HepG2 (cell line): ENCODE results near the gene MAPRE3. TPM values are rescaled to one million over a fixed set of nuclear protein-coding genes. Genes with fewer than 3 reads are reported as not detected.
A peak's percentile ranks its signal among the peaks of the same experiment; 100 is the strongest.

ENCODE experiments used
- CBX1 ChIP-seq: IDR thresholded peaks from one replicate; pipeline ENCODE4 v1.6.1; 2016; ENCODE audit warnings: antibody characterized with exemption, low read depth
- CEBPG ChIP-seq: IDR thresholded peaks from 2 replicates; pipeline ENCODE4 v1.6.1; 2016
- FOXK2 ChIP-seq: fragments of 450-650 bp; IDR thresholded peaks from 2 replicates; pipeline ENCODE4 v1.6.1; 2016
- GABPA ChIP-seq, 2 experiments: IDR thresholded peaks; 2 replicates each; pipeline ENCODE4 v1.6.1; 2011 to 2016; ENCODE audit warnings: low read depth in 2 of 2, low read length in 1 of 2, missing biosample characterization in 1 of 2, missing genetic modification characterization in 1 of 2
- MAFF ChIP-seq: IDR thresholded peaks from 2 replicates; pipeline ENCODE4 v1.6.1; 2011; ENCODE audit warnings: low read depth, low read length, improper control_type of control experiment
- MAFK ChIP-seq, 2 experiments: IDR thresholded peaks in 1 of 2; conservative IDR thresholded peaks in 1 of 2; 2 replicates each; pipeline ENCODE4 v1.6.1; 2011; ENCODE audit warnings: improper control_type of control experiment in 2 of 2, low read length in 2 of 2
- MBD4 ChIP-seq: IDR thresholded peaks from 2 replicates; pipeline ENCODE4 v1.6.1; 2012; ENCODE audit warnings: low read length, inconsistent platforms, borderline replicate concordance
- MTA1 ChIP-seq: sonication (generic); formaldehyde crosslinking; IDR thresholded peaks from 2 replicates; pipeline ENCODE4 v1.4.0; 2020; ENCODE audit warnings: missing genetic modification reagents, mild to moderate bottlenecking, borderline replicate concordance
- NR1H2 ChIP-seq: sonication (generic); formaldehyde crosslinking; IDR thresholded peaks from 2 replicates; pipeline ENCODE4 v1.8.1; 2022; ENCODE audit warnings: low read depth, missing genetic modification reagents, borderline replicate concordance
- POLR2A ChIP-seq, 2 experiments: IDR thresholded peaks; 2 replicates each; pipeline ENCODE4 v1.6.1; 2011; ENCODE audit warnings: low read depth in 2 of 2, low read length in 2 of 2, mild to moderate bottlenecking in 1 of 2, moderate library complexity in 1 of 2; ENCODE audit not compliant: insufficient read depth in 1 of 2
- RBM39 ChIP-seq: fragments of 200-400 bp; formaldehyde crosslinking; IDR thresholded peaks from one replicate; pipeline ENCODE4 v1.6.1; 2018; ENCODE audit warnings: antibody characterized with exemption, mild to moderate bottlenecking, low read depth, low read length; ENCODE audit not compliant: poor library complexity, severe bottlenecking
- SMAD1 ChIP-seq: sonication (generic); formaldehyde crosslinking; IDR thresholded peaks from 2 replicates; pipeline ENCODE4 v1.4.0; 2020; ENCODE audit warnings: missing genetic modification reagents, low read depth, mild to moderate bottlenecking, borderline replicate concordance
- SP4 ChIP-seq: sonication (generic); formaldehyde crosslinking; IDR thresholded peaks from 2 replicates; pipeline ENCODE4 v1.8.1; 2023; ENCODE audit warnings: mild to moderate bottlenecking, missing genetic modification reagents
- YEATS4 ChIP-seq: sonication (generic); formaldehyde crosslinking; IDR thresholded peaks from 2 replicates; pipeline ENCODE4 v1.4.0; 2020; ENCODE audit warnings: missing genetic modification reagents, borderline replicate concordance
- ZBTB1 ChIP-seq: sonication (generic); formaldehyde crosslinking; IDR thresholded peaks from 2 replicates; pipeline ENCODE4 v1.4.0; 2020; ENCODE audit warnings: missing genetic modification reagents, borderline replicate concordance
- ZEB1 ChIP-seq: IDR thresholded peaks from 2 replicates; pipeline ENCODE4 v1.6.1; 2012; ENCODE audit warnings: mild to moderate bottlenecking, low read depth, inconsistent platforms; ENCODE audit not compliant: insufficient replicate concordance
- ZFP36 ChIP-seq: fragments of 150-350 bp; IDR thresholded peaks from 2 replicates; pipeline ENCODE4 v1.6.1; 2018; ENCODE audit warnings: borderline replicate concordance, low read length, low read depth; ENCODE audit not compliant: partially characterized antibody
- ZFP36L1 ChIP-seq: sonication (generic); formaldehyde crosslinking; IDR thresholded peaks from 2 replicates; pipeline ENCODE4 v1.8.0; 2022; ENCODE audit warnings: mild to moderate bottlenecking, missing genetic modification reagents, moderate library complexity
- ZNF17 ChIP-seq: sonication (generic); formaldehyde crosslinking; IDR thresholded peaks from 2 replicates; pipeline ENCODE4 v1.5.0; 2020; ENCODE audit warnings: mild to moderate bottlenecking, missing genetic modification reagents
- ZNF329 ChIP-seq: sonication (generic); formaldehyde crosslinking; IDR thresholded peaks from 2 replicates; pipeline ENCODE4 v1.9.0; 2021; ENCODE audit warnings: low read depth, mild to moderate bottlenecking, missing genetic modification reagents
- ZNF44 ChIP-seq: sonication (generic); formaldehyde crosslinking; IDR thresholded peaks from 2 replicates; pipeline ENCODE4 v1.5.1; 2020; ENCODE audit warnings: mild to moderate bottlenecking, missing genetic modification reagents
- ZNF724P ChIP-seq: sonication (generic); formaldehyde crosslinking; IDR thresholded peaks from 2 replicates; pipeline ENCODE4 v1.8.0; 2022; ENCODE audit warnings: missing genetic modification reagents, borderline replicate concordance
- ZNF761 ChIP-seq: sonication (generic); formaldehyde crosslinking; conservative IDR thresholded peaks from 2 replicates; pipeline ENCODE4 v1.4.0; 2020; ENCODE audit warnings: mild to moderate bottlenecking, missing genetic modification reagents
- ZSCAN30 ChIP-seq: sonication (generic); formaldehyde crosslinking; IDR thresholded peaks from 2 replicates; pipeline ENCODE4 v1.5.0; 2020; ENCODE audit warnings: mild to moderate bottlenecking, missing genetic modification reagents
- polyA plus RNA-seq, 8 experiments: library from polyadenylated mRNA; depleted of rRNA in 3 of 8; stranded (reverse) in 7 of 8; unstranded in 1 of 8; fragments of >200 nt; fragmentation: Illumina TruSeq in 4 of 8; extraction: Trizol in 4 of 8; gene quantifications; 2 replicates each; pipeline versions ENCODE4 v1.2.1 to v1.2.3, GENCODE V29; 2011 to 2016; ENCODE audit warnings: low read depth in 4 of 8, missing spikeins in 1 of 8, mixed read lengths in 1 of 8; ENCODE audit not compliant: insufficient read depth in 1 of 8
- total RNA-seq, 5 experiments: library from RNA; depleted of rRNA; stranded (reverse); fragments of >200 nt; fragmentation: Illumina TruSeq; extraction: Trizol; gene quantifications; 2 replicates each; pipeline ENCODE4 v1.2.3, GENCODE V29; 2016; ENCODE audit warnings: low read depth in 1 of 5
- TF ChIP-seq, protein P1 (sequence below): sonication (generic); formaldehyde crosslinking; IDR thresholded peaks from 2 replicates; pipeline ENCODE4 v1.5.1; 2020; ENCODE audit warnings: mild to moderate bottlenecking, moderate library complexity, missing genetic modification reagents
- TF ChIP-seq, protein P2 (sequence below): sonication (generic); formaldehyde crosslinking; IDR thresholded peaks from 2 replicates; pipeline ENCODE4 v1.4.0; 2020; ENCODE audit warnings: missing genetic modification reagents
- TF ChIP-seq, protein P3 (sequence below): sonication (generic); formaldehyde crosslinking; IDR thresholded peaks from 2 replicates; pipeline ENCODE4 v1.4.0; 2020; ENCODE audit warnings: missing genetic modification reagents

MAPRE3 gene
- total and polyA plus RNA-seq, 2 of the 13 experiments (the other 11 are each of a cell fraction or from before 2014, with no cell fraction given) = 0.31 to 0.91 TPM

DNA sequence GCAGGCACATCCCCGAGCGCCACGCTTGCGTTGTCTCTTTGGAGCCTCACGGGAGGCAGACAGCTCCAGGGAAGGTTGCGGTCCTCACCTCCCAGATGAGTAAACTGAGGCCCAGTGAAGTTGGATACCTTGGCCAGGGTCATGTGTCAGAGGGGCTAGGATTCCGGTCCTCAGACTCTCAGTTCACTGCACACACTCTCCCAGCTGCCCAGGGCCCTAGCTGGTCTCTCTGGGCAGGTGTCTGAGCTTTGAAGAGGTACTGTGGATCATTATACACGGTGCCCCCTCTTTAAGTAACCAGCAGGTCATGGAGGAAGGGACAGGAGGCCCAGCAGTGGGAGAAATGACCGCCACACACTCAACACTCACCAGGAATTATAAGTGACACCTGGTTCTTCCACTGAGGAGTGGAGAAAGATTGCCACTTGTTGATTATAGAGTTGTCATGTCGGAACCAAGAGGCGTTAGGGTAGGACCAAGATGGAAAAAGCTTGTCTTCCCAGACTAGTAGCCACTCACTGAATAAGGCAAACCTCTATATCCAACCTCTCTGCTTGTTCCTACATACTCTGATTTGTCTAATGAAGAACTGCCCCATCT lies 62.9 kb downstream of the MAPRE3 start (continued):
- no peak for TF ChIP-seq ZSCAN30 (CRISPR knock-in tag)
- TF ChIP-seq POLR2A (IDR thresholded peaks at IDR 0.05; ENCODE audit: insufficient read depth in 1 of 2, low read depth in 2 of 2, low read length in 2 of 2) = no peak
- no peak for TF ChIP-seq FOXK2
- 0 out of 2 replicates have a peak, but pooled peaks have one; percentile 28 for TF ChIP-seq ZFP36L1 (CRISPR knock-in tag)
- no peak for TF ChIP-seq ZNF44
- TF ChIP-seq, protein P1, sequence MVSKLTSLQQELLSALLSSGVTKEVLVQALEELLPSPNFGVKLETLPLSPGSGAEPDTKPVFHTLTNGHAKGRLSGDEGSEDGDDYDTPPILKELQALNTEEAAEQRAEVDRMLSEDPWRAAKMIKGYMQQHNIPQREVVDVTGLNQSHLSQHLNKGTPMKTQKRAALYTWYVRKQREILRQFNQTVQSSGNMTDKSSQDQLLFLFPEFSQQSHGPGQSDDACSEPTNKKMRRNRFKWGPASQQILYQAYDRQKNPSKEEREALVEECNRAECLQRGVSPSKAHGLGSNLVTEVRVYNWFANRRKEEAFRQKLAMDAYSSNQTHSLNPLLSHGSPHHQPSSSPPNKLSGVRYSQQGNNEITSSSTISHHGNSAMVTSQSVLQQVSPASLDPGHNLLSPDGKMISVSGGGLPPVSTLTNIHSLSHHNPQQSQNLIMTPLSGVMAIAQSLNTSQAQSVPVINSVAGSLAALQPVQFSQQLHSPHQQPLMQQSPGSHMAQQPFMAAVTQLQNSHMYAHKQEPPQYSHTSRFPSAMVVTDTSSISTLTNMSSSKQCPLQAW (CRISPR knock-in tag) = peak; percentile 56; the same call in 1 of the 2 replicates
- no peak for TF ChIP-seq ZBTB1 (CRISPR knock-in tag)
- TF ChIP-seq SMAD1 (CRISPR knock-in tag) = no peak
- no peak for TF ChIP-seq ZNF761 (CRISPR knock-in tag)
- TF ChIP-seq CEBPG (CRISPR knock-in tag) = no peak
- no peak for TF ChIP-seq ZFP36
- TF ChIP-seq ZNF329 = peak; percentile 54; the same call in 1 of the 2 replicates
- TF ChIP-seq RBM39 = no peak
- no peak for TF ChIP-seq ZEB1
- no peak for TF ChIP-seq YEATS4 (CRISPR knock-in tag)
- TF ChIP-seq, protein P2, sequence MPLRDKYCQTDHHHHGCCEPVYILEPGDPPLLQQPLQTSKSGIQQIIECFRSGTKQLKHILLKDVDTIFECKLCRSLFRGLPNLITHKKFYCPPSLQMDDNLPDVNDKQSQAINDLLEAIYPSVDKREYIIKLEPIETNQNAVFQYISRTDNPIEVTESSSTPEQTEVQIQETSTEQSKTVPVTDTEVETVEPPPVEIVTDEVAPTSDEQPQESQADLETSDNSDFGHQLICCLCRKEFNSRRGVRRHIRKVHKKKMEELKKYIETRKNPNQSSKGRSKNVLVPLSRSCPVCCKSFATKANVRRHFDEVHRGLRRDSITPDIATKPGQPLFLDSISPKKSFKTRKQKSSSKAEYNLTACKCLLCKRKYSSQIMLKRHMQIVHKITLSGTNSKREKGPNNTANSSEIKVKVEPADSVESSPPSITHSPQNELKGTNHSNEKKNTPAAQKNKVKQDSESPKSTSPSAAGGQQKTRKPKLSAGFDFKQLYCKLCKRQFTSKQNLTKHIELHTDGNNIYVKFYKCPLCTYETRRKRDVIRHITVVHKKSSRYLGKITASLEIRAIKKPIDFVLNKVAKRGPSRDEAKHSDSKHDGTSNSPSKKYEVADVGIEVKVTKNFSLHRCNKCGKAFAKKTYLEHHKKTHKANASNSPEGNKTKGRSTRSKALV (CRISPR knock-in tag) = no peak
- no peak for TF ChIP-seq MAFK (conservative IDR thresholded peaks at IDR 0.05 in 1 of 2, IDR thresholded peaks at IDR 0.05 in 1 of 2; ENCODE audit: low read length in 2 of 2)
- TF ChIP-seq ZNF17 (CRISPR knock-in tag) = no peak
- peak; percentile 32; the same call in 1 of the 2 replicates for TF ChIP-seq SP4
- TF ChIP-seq ZNF724P (CRISPR knock-in tag) = no peak
- TF ChIP-seq MTA1 (CRISPR knock-in tag) = 0 out of 2 replicates have a peak, but pooled peaks have one; percentile 36
- TF ChIP-seq GABPA (IDR thresholded peaks at IDR 0.05; ENCODE audit: low read depth, low read length) = no peak
- no peak for TF ChIP-seq GABPA (CRISPR knock-in tag; IDR thresholded peaks at IDR 0.05; ENCODE audit: low read depth)
- TF ChIP-seq MBD4 = no peak
- TF ChIP-seq, protein P3, sequence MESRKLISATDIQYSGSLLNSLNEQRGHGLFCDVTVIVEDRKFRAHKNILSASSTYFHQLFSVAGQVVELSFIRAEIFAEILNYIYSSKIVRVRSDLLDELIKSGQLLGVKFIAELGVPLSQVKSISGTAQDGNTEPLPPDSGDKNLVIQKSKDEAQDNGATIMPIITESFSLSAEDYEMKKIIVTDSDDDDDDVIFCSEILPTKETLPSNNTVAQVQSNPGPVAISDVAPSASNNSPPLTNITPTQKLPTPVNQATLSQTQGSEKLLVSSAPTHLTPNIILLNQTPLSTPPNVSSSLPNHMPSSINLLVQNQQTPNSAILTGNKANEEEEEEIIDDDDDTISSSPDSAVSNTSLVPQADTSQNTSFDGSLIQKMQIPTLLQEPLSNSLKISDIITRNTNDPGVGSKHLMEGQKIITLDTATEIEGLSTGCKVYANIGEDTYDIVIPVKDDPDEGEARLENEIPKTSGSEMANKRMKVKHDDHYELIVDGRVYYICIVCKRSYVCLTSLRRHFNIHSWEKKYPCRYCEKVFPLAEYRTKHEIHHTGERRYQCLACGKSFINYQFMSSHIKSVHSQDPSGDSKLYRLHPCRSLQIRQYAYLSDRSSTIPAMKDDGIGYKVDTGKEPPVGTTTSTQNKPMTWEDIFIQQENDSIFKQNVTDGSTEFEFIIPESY (CRISPR knock-in tag) = no peak
- 0 out of 2 replicates have a peak, but pooled peaks have one; percentile 23 for TF ChIP-seq NR1H2
- peak; percentile 51 for TF ChIP-seq CBX1
- no peak for TF ChIP-seq MAFF
